HCT116 (cell line): Measurements from ENCODE around the gene DMBX1.

Source experiments
- CTCF ChIP-seq, 3 experiments: fragments of 200-600 bp in 1 of 3; sonication (generic) in 1 of 3; IDR thresholded peaks in 2 of 3; conservative IDR thresholded peaks in 1 of 3; 2 replicates each; pipeline ENCODE4 v1.5.1; 2012 to 2017; ENCODE audit warnings: low read depth in 2 of 3, low read length in 2 of 3, antibody characterized with exemption in 1 of 3, borderline replicate concordance in 1 of 3, control low read depth in 1 of 3, mild to moderate bottlenecking in 1 of 3, mixed read lengths in 1 of 3, mixed run types in 1 of 3, moderate library complexity in 1 of 3; ENCODE audit not compliant: insufficient read depth in 1 of 3
- ELF1 ChIP-seq: IDR thresholded peaks from 2 replicates; pipeline ENCODE4 v1.6.1; 2012; ENCODE audit warnings: low read depth, borderline replicate concordance
- EZH2 ChIP-seq: fragments of 200-600 bp; sonication (generic); IDR thresholded peaks from 2 replicates; pipeline ENCODE4 v1.6.1; 2017; ENCODE audit warnings: antibody characterized with exemption, mixed run types
- MAX ChIP-seq: IDR thresholded peaks from 2 replicates; pipeline ENCODE4 v1.6.1; 2012
- POLR2A ChIP-seq: IDR thresholded peaks from 2 replicates; pipeline ENCODE4 v1.7.0; 2011; ENCODE audit warnings: borderline replicate concordance; ENCODE audit not compliant: insufficient read depth, insufficient read length; ENCODE audit errors: extremely low read depth
- POLR2AphosphoS5 ChIP-seq: IDR thresholded peaks from 2 replicates; pipeline ENCODE4 v1.6.1; 2011; ENCODE audit warnings: mild to moderate bottlenecking, low read depth, low read length, moderate library complexity
- RAD21 ChIP-seq: IDR thresholded peaks from 2 replicates; pipeline ENCODE4 v1.6.1; 2012; ENCODE audit warnings: low read depth, mild to moderate bottlenecking
- SP1 ChIP-seq: IDR thresholded peaks from 2 replicates; pipeline ENCODE4 v1.6.1; 2012; ENCODE audit warnings: low read depth
- SRF ChIP-seq: IDR thresholded peaks from 2 replicates; pipeline ENCODE4 v1.6.1; 2012; ENCODE audit warnings: low read depth

- TF ChIP-seq EZH2 = no peak
- TF ChIP-seq POLR2A = no peak
- TF ChIP-seq RAD21 = no peak
- TF ChIP-seq CTCF (IDR thresholded peaks at IDR 0.05 in 2 of 3, conservative IDR thresholded peaks at IDR 0.05 in 1 of 3; ENCODE audit: borderline replicate concordance in 1 of 3, insufficient read depth in 1 of 3, low read depth in 2 of 3, low read length in 2 of 3) = no peak
- no peak for TF ChIP-seq ELF1
- TF ChIP-seq POLR2AphosphoS5 = no peak
- no peak for TF ChIP-seq SP1
- TF ChIP-seq SRF = no peak
- TF ChIP-seq MAX = no peak
Observed at GRCh38 chr1:46472498-46473181, 17.0 kb upstream of the DMBX1 start.
